Activated B cell treated with CpG ODN at 0.5 μM for 24 hours (primary cell): ENCODE data around the gene STX2. TPM values are rescaled to one million over a fixed set of nuclear protein-coding genes. Genes with fewer than 3 reads are reported as not detected.

ENCODE experiments used
- ATAC-seq: fragments of 200-7000 bp; cut with Tn5 transposase; one replicate; pipeline ENCODE4 v1.10.0; 2021; ENCODE audit warnings: low read depth, mild to moderate bottlenecking, moderate library complexity
- CTCF ChIA-PET: fragments of 350-600 bp; sonication (Branson Sonifier 250); formaldehyde crosslinking; loops from one replicate; lab custom pipeline; 2021; ENCODE audit warnings: antibody characterized with exemption; lab: Charles Lee
- POLR2A ChIA-PET: fragments of 350-600 bp; sonication (Branson Sonifier 250); formaldehyde crosslinking; loops from one replicate; lab custom pipeline; 2021; ENCODE audit warnings: antibody characterized with exemption; lab: Charles Lee
- DNase-seq: peaks from one replicate; pipeline ENCODE4 v3.0.0; 2022
- H3K27ac Mint-ChIP-seq: one replicate; pipeline ENCODE4 v1.8.0; 2020; ENCODE audit warnings: mixed read lengths
- H3K27me3 Mint-ChIP-seq: one replicate; pipeline ENCODE4 v1.8.0; 2021; ENCODE audit warnings: mixed read lengths
- H3K36me3 Mint-ChIP-seq: one replicate; pipeline ENCODE4 v1.8.0; 2021; ENCODE audit warnings: low read depth, mixed read lengths
- H3K4me1 Mint-ChIP-seq: one replicate; pipeline ENCODE4 v1.8.0; 2021; ENCODE audit warnings: mixed read lengths
- H3K4me3 Mint-ChIP-seq: one replicate; pipeline ENCODE4 v1.8.0; 2020; ENCODE audit warnings: mild to moderate bottlenecking, mixed read lengths
- H3K9me3 Mint-ChIP-seq: one replicate; pipeline ENCODE4 v1.8.0; 2020; ENCODE audit warnings: mixed read lengths
- CTCF ChIP-seq: fragments of 200-600 bp; IDR thresholded peaks from one replicate; pipeline ENCODE4 v1.8.0; 2022; ENCODE audit warnings: antibody characterized with exemption, mild to moderate bottlenecking
- intact Hi-C: fragments of 100-400 bp; cut with micrococcal nuclease; formaldehyde crosslinking; loops from one replicate; pipeline ENCODE4 v1.15.1; 2024
- total RNA-seq: library from RNA; stranded (reverse); gene quantifications from 2 replicates; pipeline ENCODE4 v1.2.3, GENCODE V29; 2022

Gene STX2
- total RNA-seq, 1 donor from 2014 or later, result 11.0 TPM

- intact Hi-C loops, result loop anchor here (10.0 kb wide), 2 partner anchors 1015 to 1045 kb away; partner anchors contain the start of genes PUS1 and ULK1
- Mint-ChIP-seq H3K27ac (peak overlapping the region; percentile 74), H3K36me3 (peaks cover 40% of the 10 kb centered on the region), H3K4me3 (peak overlapping the region; percentile 78), H3K9me3 (no peaks in the 10 kb centered on the region), H3K27me3 (no peaks in the 10 kb centered on the region), H3K4me1 (peaks cover 46% of the 10 kb centered on the region)
- POLR2A ChIA-PET, result interaction anchor here (1.0 kb wide), 1 partner anchor 100 kb away, joined by 4 read pairs; no protein-coding TSS in a partner anchor
- TF ChIP-seq CTCF, result no peak
- CTCF ChIA-PET, result no interaction called here
- DNase-seq (no peak), ATAC-seq (peak; percentile 10)
These were observed 40.8 kb upstream of the STX2 start for GRCh38 chr12:130879781-130880389.

- peak; percentile 74 for ATAC-seq
- H3K4me1 Mint-ChIP-seq, result peaks cover 53% of the 10 kb centered on the region
- H3K36me3 Mint-ChIP-seq, result peaks cover 46% of the 10 kb centered on the region
- DNase-seq, result no peak
- no peaks in the 10 kb centered on the region for H3K27me3 Mint-ChIP-seq
- ChIA-PET POLR2A (interaction anchor here (1.0 kb wide), 1 partner anchor 101 kb away, joined by 4 read pairs; no protein-coding TSS in a partner anchor), CTCF (no interaction called here)
- H3K4me3 Mint-ChIP-seq, result peak overlapping the region; percentile 79
- TF ChIP-seq CTCF, result no peak
- intact Hi-C loops, result loop anchor here (10.0 kb wide), 2 partner anchors 1016 to 1046 kb away; partner anchors contain the start of genes PUS1 and ULK1
- no peaks in the 10 kb centered on the region for H3K9me3 Mint-ChIP-seq
- H3K27ac Mint-ChIP-seq, result peak overlapping the region; percentile 82
These were observed 40.2 kb upstream of the STX2 start for GRCh38 chr12:130879212-130879686.

- peak overlapping the region; percentile 79 for H3K4me3 Mint-ChIP-seq
- intact Hi-C loops, result loop anchor here (10.0 kb wide), 2 partner anchors 1016 to 1046 kb away; partner anchors contain the start of genes PUS1 and ULK1
- ChIA-PET CTCF (no interaction called here), POLR2A (no interaction called here)
- H3K27ac Mint-ChIP-seq, result peak overlapping the region; percentile 82
- H3K4me1 Mint-ChIP-seq, result peaks cover 60% of the 10 kb centered on the region
- no peak for TF ChIP-seq CTCF
- H3K36me3 Mint-ChIP-seq, result peaks cover 54% of the 10 kb centered on the region
- no peaks in the 10 kb centered on the region for H3K27me3 Mint-ChIP-seq
- DNase-seq (no peak), ATAC-seq (no peak)
- no peaks in the 10 kb centered on the region for H3K9me3 Mint-ChIP-seq
These were observed 39.4 kb upstream of the STX2 start for GRCh38 chr12:130878193-130879185.

GRCh38 chr12:130877333-130877732 is 38.3 kb upstream of the STX2 start:
- no peaks in the 10 kb centered on the region for H3K9me3 Mint-ChIP-seq
- TF ChIP-seq CTCF, result no peak
- peak overlapping the region; percentile 31 for H3K27ac Mint-ChIP-seq
- intact Hi-C loops, result loop anchor here (10.0 kb wide), 2 partner anchors 1017 to 1047 kb away; partner anchors contain the start of genes PUS1 and ULK1
- H3K4me1 Mint-ChIP-seq, result peaks cover 71% of the 10 kb centered on the region
- ChIA-PET CTCF (no interaction called here), POLR2A (no interaction called here)
- no peak for DNase-seq
- H3K4me3 Mint-ChIP-seq, result no peak overlapping the region
- H3K36me3 Mint-ChIP-seq, result peaks cover 56% of the 10 kb centered on the region
- ATAC-seq, result no peak
- no peaks in the 10 kb centered on the region for H3K27me3 Mint-ChIP-seq
